HEK293 (cell line): ENCODE measurements around the gene AIFM1.

ENCODE experiments used
- CTCF ChIA-PET: fragments of 350-600 bp; formaldehyde crosslinking; extraction: SDS; loops from one replicate; lab custom pipeline; 2021; ENCODE audit warnings: antibody characterized with exemption; lab: Yijun Ruan, JAX
- POLR2A ChIA-PET: fragments of 300-600 bp; formaldehyde crosslinking; extraction: SDS; loops from one replicate; lab custom pipeline; 2020; ENCODE audit warnings: antibody characterized with exemption, inconsistent platforms; lab: Yijun Ruan, JAX
- H3K27ac ChIP-seq: fragments of 200-500 bp; sonication (Bioruptor generic); 2 replicates; pipeline ENCODE4 v1.5.1; 2014; ENCODE audit warnings: low read depth, low read length, control low read depth, inconsistent platforms; ENCODE audit errors: extremely low read depth
- H3K36me3 ChIP-seq, 2 experiments: fragments of 200-500 bp in 1 of 2; sonication (Bioruptor generic) in 1 of 2; 1 replicate in 1 of 2; 2 replicates in 1 of 2; pipeline ENCODE4 v1.5.1; 2014 to 2017; ENCODE audit warnings: inconsistent platforms in 2 of 2, low read length in 2 of 2; ENCODE audit not compliant: control insufficient read depth in 2 of 2, insufficient read depth in 1 of 2
- H3K4me1 ChIP-seq: fragments of 200-500 bp; sonication (Bioruptor generic); 2 replicates; pipeline ENCODE4 v1.5.1; 2014; ENCODE audit warnings: mild to moderate bottlenecking, low read length, inconsistent platforms; ENCODE audit not compliant: control insufficient read depth, insufficient read depth
- H3K4me3 ChIP-seq: 2 replicates; pipeline ENCODE4 v1.5.1; 2011; ENCODE audit warnings: low read depth, mild to moderate bottlenecking, control low read depth, low read length, moderate library complexity
- H3K9me3 ChIP-seq: fragments of 200-500 bp; sonication (Bioruptor generic); 2 replicates; pipeline ENCODE4 v1.5.1; 2014; ENCODE audit warnings: low read depth, low read length, inconsistent platforms; ENCODE audit not compliant: control insufficient read depth, insufficient read depth
- HOXA7 ChIP-seq: sonication (generic); formaldehyde crosslinking; IDR thresholded peaks from 2 replicates; pipeline ENCODE4 v1.8.1; 2022; ENCODE audit warnings: missing genetic modification reagents, borderline replicate concordance
- KLF16 ChIP-seq: fragments of 450-650 bp; formaldehyde crosslinking; IDR thresholded peaks from 2 replicates; pipeline ENCODE4 v1.5.1; 2017; ENCODE audit warnings: missing biosample characterization, missing genetic modification characterization
- MZF1 ChIP-seq: fragments of 450-650 bp; formaldehyde crosslinking; IDR thresholded peaks from 2 replicates; pipeline ENCODE4 v1.5.1; 2017; ENCODE audit warnings: missing biosample characterization, missing genetic modification characterization, borderline replicate concordance
- OSR2 ChIP-seq: fragments of 450-650 bp; formaldehyde crosslinking; IDR thresholded peaks from 2 replicates; pipeline ENCODE4 v1.5.1; 2016; ENCODE audit warnings: missing biosample characterization, missing genetic modification characterization
- PRDM10 ChIP-seq: fragments of 450-650 bp; formaldehyde crosslinking; IDR thresholded peaks from 2 replicates; pipeline ENCODE4 v1.5.1; 2016; ENCODE audit warnings: missing biosample characterization, missing genetic modification characterization
- SP3 ChIP-seq: fragments of 450-650 bp; formaldehyde crosslinking; IDR thresholded peaks from 2 replicates; pipeline ENCODE4 v1.5.1; 2016; ENCODE audit warnings: missing biosample characterization, missing genetic modification characterization
- SP7 ChIP-seq: fragments of 450-650 bp; formaldehyde crosslinking; IDR thresholded peaks from 2 replicates; pipeline ENCODE4 v1.5.1; 2016; ENCODE audit warnings: missing biosample characterization, missing genetic modification characterization
- ZBTB26 ChIP-seq: fragments of 450-650 bp; formaldehyde crosslinking; optimal IDR thresholded peaks from 2 replicates; pipeline ENCODE3; 2016; ENCODE audit warnings: missing biosample characterization, mild to moderate bottlenecking, missing genetic modification characterization
- ZFP3 ChIP-seq: fragments of 450-650 bp; formaldehyde crosslinking; IDR thresholded peaks from 2 replicates; pipeline ENCODE4 v1.5.1; 2016; ENCODE audit warnings: low read depth, missing biosample characterization, missing genetic modification characterization
- ZFP69B ChIP-seq: fragments of 450-650 bp; formaldehyde crosslinking; IDR thresholded peaks from 2 replicates; pipeline ENCODE4 v1.5.1; 2016; ENCODE audit warnings: missing biosample characterization, missing genetic modification characterization
- ZNF133 ChIP-seq: fragments of 450-650 bp; formaldehyde crosslinking; IDR thresholded peaks from 2 replicates; pipeline ENCODE4 v1.5.1; 2016; ENCODE audit warnings: missing biosample characterization, missing genetic modification characterization
- ZNF184 ChIP-seq: fragments of 450-650 bp; IDR thresholded peaks from 2 replicates; pipeline ENCODE4 v1.5.1; 2018; ENCODE audit warnings: missing biosample characterization, mild to moderate bottlenecking, missing genetic modification characterization
- ZNF274 ChIP-seq, 2 experiments: fragments of 200-500 bp in 1 of 2; fragments of 450-650 bp in 1 of 2; sonication (Bioruptor generic) in 1 of 2; formaldehyde crosslinking in 1 of 2; IDR thresholded peaks; 2 replicates each; pipeline versions ENCODE4 v1.5.1 to v1.6.1; 2014 to 2016; ENCODE audit warnings: borderline replicate concordance in 1 of 2, inconsistent platforms in 1 of 2, low read length in 1 of 2, missing biosample characterization in 1 of 2, missing genetic modification characterization in 1 of 2
- ZNF324 ChIP-seq: fragments of 450-650 bp; formaldehyde crosslinking; IDR thresholded peaks from 2 replicates; pipeline ENCODE4 v1.5.1; 2016; ENCODE audit warnings: missing biosample characterization, missing genetic modification characterization
- ZNF416 ChIP-seq: fragments of 450-650 bp; formaldehyde crosslinking; IDR thresholded peaks from 2 replicates; pipeline ENCODE4 v1.5.1; 2016; ENCODE audit warnings: missing biosample characterization, missing genetic modification characterization
- ZNF473 ChIP-seq: fragments of 450-650 bp; formaldehyde crosslinking; IDR thresholded peaks from 2 replicates; pipeline ENCODE4 v1.5.1; 2017; ENCODE audit warnings: missing biosample characterization, missing genetic modification characterization
- ZNF529 ChIP-seq: fragments of 450-650 bp; formaldehyde crosslinking; IDR thresholded peaks from 2 replicates; pipeline ENCODE4 v1.5.1; 2017; ENCODE audit warnings: missing genetic modification characterization, missing biosample characterization; ENCODE audit not compliant: insufficient replicate concordance
- ZNF560 ChIP-seq: fragments of 450-650 bp; formaldehyde crosslinking; IDR thresholded peaks from 2 replicates; pipeline ENCODE4 v1.5.1; 2017; ENCODE audit warnings: missing biosample characterization, missing genetic modification characterization, borderline replicate concordance
- ZNF571 ChIP-seq: fragments of 450-650 bp; formaldehyde crosslinking; IDR thresholded peaks from 2 replicates; pipeline ENCODE4 v1.5.0; 2017; ENCODE audit warnings: missing biosample characterization, missing genetic modification characterization
- ZNF629 ChIP-seq: fragments of 450-650 bp; formaldehyde crosslinking; IDR thresholded peaks from 2 replicates; pipeline ENCODE4 v1.5.1; 2017; ENCODE audit warnings: missing biosample characterization, missing genetic modification characterization
- ZNF670 ChIP-seq: fragments of 450-650 bp; formaldehyde crosslinking; IDR thresholded peaks from 2 replicates; pipeline ENCODE4 v1.5.1; 2016; ENCODE audit warnings: missing biosample characterization, missing genetic modification characterization, low read depth
- ZNF747 ChIP-seq: fragments of 450-650 bp; formaldehyde crosslinking; IDR thresholded peaks from 2 replicates; pipeline ENCODE4 v1.5.1; 2016; ENCODE audit warnings: missing biosample characterization, missing genetic modification characterization
- ZNF768 ChIP-seq: fragments of 450-650 bp; formaldehyde crosslinking; IDR thresholded peaks from 2 replicates; pipeline ENCODE4 v1.5.1; 2018; ENCODE audit warnings: missing biosample characterization, mild to moderate bottlenecking, missing genetic modification characterization
- ZSCAN23 ChIP-seq: fragments of 450-650 bp; formaldehyde crosslinking; IDR thresholded peaks from 2 replicates; pipeline ENCODE4 v1.5.1; 2016; ENCODE audit warnings: missing biosample characterization, missing genetic modification characterization
- TF ChIP-seq, protein P1 (sequence below): fragments of 450-650 bp; formaldehyde crosslinking; IDR thresholded peaks from 2 replicates; pipeline ENCODE4 v1.5.1; 2016; ENCODE audit warnings: missing biosample characterization, missing genetic modification characterization
- TF ChIP-seq, protein P2 (sequence below): fragments of 450-650 bp; formaldehyde crosslinking; conservative IDR thresholded peaks from 2 replicates; pipeline ENCODE4 v1.5.1; 2016; ENCODE audit warnings: low read depth, missing biosample characterization, missing genetic modification characterization
- TF ChIP-seq, protein P3 (sequence below): fragments of 450-650 bp; formaldehyde crosslinking; IDR thresholded peaks from 2 replicates; pipeline ENCODE4 v1.5.1; 2017; ENCODE audit warnings: missing biosample characterization, missing genetic modification characterization

AIFM1 gene

DNA sequence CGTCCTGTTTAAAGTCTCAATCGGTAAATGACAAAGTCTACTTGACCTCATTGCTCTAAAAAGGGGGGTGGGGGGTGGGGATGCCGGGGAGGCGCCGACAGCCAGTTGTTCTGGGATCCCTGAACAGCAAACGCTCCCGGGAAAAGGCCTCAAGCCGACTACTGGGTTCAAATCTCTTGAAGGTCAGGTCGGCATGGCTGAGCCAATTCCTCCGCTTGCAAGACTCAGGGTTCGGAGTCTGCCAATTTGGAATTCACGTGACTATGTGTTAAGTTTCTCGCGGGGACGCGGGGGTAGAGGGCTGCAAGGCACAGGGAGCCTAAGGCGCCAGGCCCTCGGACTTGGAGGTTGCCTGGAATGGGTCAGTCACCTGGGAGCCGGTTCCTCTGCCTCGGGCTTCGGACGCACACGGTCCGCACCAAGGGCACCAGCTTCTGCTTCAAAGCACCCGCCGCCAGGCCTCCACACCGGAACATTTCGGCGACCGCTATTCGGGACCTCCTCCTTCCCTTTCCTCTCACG is 399 bp downstream of the AIFM1 start (continued):
- TF ChIP-seq PRDM10, result no peak; the same call in 1 of the 2 replicates
- no peak for TF ChIP-seq OSR2 (tag by site-specific recombination)
- TF ChIP-seq ZFP69B, result peak; percentile 7; the same call in 1 of the 2 replicates
- TF ChIP-seq ZFP3 (tag by site-specific recombination), result no peak
- no peak for TF ChIP-seq ZNF274 (IDR thresholded peaks at IDR 0.05; ENCODE audit: low read length)
- TF ChIP-seq ZNF274 (tag by site-specific recombination; IDR thresholded peaks at IDR 0.05; ENCODE audit: borderline replicate concordance), result no peak
- peak; percentile 47 for TF ChIP-seq ZBTB26 (tag by site-specific recombination)
- TF ChIP-seq SP7 (tag by site-specific recombination), result no peak
- no peak for TF ChIP-seq ZNF560 (tag by site-specific recombination)
- no peak for TF ChIP-seq ZNF184 (tag by site-specific recombination)
- TF ChIP-seq ZNF473 (tag by site-specific recombination), result no peak
- no peak for TF ChIP-seq ZNF529
- TF ChIP-seq HOXA7 (CRISPR knock-in tag), result no peak
- TF ChIP-seq SP3, result no peak
- TF ChIP-seq ZNF747 (tag by site-specific recombination), result no peak
- no peak for TF ChIP-seq ZNF670
- no peak; the same call in 1 of the 2 replicates for TF ChIP-seq MZF1 (tag by site-specific recombination)
- peak; percentile 37; the same call in 1 of the 2 replicates for TF ChIP-seq KLF16
- TF ChIP-seq ZSCAN23 (tag by site-specific recombination), result 0 out of 2 replicates have a peak, but pooled peaks have one; percentile 32
- TF ChIP-seq, protein P1, sequence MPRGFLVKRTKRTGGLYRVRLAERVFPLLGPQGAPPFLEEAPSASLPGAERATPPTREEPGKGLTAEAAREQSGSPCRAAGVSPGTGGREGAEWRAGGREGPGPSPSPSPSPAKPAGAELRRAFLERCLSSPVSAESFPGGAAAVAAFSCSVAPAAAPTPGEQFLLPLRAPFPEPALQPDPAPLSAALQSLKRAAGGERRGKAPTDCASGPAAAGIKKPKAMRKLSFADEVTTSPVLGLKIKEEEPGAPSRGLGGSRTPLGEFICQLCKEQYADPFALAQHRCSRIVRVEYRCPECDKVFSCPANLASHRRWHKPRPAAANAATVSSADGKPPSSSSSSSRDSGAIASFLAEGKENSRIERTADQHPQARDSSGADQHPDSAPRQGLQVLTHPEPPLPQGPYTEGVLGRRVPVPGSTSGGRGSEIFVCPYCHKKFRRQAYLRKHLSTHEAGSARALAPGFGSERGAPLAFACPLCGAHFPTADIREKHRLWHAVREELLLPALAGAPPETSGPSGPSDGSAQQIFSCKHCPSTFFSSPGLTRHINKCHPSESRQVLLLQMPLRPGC (tag by site-specific recombination), result 0 out of 2 replicates have a peak, but pooled peaks have one; percentile 34

DNA sequence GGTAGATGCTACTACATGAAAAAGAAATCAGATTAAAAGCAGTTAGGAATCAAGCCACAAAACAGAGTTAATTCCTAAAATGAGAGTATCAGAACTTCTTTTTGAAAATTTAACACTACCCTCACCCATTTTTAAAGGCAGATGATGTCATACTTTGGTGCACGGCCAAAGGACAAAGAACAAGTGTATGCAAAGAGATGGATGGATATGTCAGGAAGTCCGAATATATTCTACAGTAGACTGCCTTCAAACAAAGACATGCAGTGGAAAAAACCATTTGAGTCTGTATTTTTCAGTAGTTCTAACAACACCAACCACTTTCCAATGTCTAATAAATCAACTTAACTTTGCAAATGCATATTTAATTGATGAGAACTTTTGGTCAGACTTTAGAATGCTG is 2.2 kb downstream of the AIFM1 start:
- CTCF ChIA-PET, result no interaction called here
- POLR2A ChIA-PET, result interaction anchor here (0.7 kb wide), 1 partner anchor 23 kb away, joined by 3 read pairs; no protein-coding TSS in a partner anchor
- Histone ChIP-seq H3K4me3 (no peak overlapping the region), H3K9me3 (no peaks in the 10 kb centered on the region), H3K27ac (no peak overlapping the region), H3K4me1 (peaks cover 8% of the 10 kb centered on the region), H3K36me3 (no peaks in the 10 kb centered on the region)
- TF ChIP-seq ZNF768 (tag by site-specific recombination) (no peak), ZNF629 (tag by site-specific recombination) (0 out of 2 replicates have a peak, but pooled peaks have one; percentile 15), ZNF324 (tag by site-specific recombination) (no peak), ZNF133 (tag by site-specific recombination) (no peak), ZNF571 (no peak), ZNF416 (tag by site-specific recombination) (no peak)
- TF ChIP-seq, protein P2, sequence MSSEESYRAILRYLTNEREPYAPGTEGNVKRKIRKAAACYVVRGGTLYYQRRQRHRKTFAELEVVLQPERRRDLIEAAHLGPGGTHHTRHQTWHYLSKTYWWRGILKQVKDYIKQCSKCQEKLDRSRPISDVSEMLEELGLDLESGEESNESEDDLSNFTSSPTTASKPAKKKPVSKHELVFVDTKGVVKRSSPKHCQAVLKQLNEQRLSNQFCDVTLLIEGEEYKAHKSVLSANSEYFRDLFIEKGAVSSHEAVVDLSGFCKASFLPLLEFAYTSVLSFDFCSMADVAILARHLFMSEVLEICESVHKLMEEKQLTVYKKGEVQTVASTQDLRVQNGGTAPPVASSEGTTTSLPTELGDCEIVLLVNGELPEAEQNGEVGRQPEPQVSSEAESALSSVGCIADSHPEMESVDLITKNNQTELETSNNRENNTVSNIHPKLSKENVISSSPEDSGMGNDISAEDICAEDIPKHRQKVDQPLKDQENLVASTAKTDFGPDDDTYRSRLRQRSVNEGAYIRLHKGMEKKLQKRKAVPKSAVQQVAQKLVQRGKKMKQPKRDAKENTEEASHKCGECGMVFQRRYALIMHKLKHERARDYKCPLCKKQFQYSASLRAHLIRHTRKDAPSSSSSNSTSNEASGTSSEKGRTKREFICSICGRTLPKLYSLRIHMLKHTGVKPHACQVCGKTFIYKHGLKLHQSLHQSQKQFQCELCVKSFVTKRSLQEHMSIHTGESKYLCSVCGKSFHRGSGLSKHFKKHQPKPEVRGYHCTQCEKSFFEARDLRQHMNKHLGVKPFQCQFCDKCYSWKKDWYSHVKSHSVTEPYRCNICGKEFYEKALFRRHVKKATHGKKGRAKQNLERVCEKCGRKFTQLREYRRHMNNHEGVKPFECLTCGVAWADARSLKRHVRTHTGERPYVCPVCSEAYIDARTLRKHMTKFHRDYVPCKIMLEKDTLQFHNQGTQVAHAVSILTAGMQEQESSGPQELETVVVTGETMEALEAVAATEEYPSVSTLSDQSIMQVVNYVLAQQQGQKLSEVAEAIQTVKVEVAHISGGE, result no peak
- TF ChIP-seq, protein P3, sequence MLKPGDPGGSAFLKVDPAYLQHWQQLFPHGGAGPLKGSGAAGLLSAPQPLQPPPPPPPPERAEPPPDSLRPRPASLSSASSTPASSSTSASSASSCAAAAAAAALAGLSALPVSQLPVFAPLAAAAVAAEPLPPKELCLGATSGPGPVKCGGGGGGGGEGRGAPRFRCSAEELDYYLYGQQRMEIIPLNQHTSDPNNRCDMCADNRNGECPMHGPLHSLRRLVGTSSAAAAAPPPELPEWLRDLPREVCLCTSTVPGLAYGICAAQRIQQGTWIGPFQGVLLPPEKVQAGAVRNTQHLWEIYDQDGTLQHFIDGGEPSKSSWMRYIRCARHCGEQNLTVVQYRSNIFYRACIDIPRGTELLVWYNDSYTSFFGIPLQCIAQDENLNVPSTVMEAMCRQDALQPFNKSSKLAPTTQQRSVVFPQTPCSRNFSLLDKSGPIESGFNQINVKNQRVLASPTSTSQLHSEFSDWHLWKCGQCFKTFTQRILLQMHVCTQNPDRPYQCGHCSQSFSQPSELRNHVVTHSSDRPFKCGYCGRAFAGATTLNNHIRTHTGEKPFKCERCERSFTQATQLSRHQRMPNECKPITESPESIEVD, result peak; percentile 84
